Mesothelial cell of epicardium (in vitro differentiated cells): ENCODE data around the gene SEC14L2. TPM values are rescaled to one million over a fixed set of nuclear protein-coding genes. Genes with fewer than 3 reads are reported as not detected.

Source experiments
- DNase-seq, 2 experiments: peaks; one replicate each; pipeline ENCODE4 v3.0.0; 2021; ENCODE audit warnings: low spot score in 2 of 2; ENCODE audit not compliant: unreplicated experiment in 2 of 2
- H3K27ac Mint-ChIP-seq: 2 replicates; pipeline ENCODE4 v1.8.0; 2021; ENCODE audit warnings: mixed read lengths
- H3K27me3 Mint-ChIP-seq: 2 replicates; pipeline ENCODE4 v1.8.0; 2021; ENCODE audit warnings: low read depth, mixed read lengths
- H3K36me3 Mint-ChIP-seq: 2 replicates; pipeline ENCODE4 v1.8.0; 2021; ENCODE audit warnings: mixed read lengths
- H3K4me1 Mint-ChIP-seq: 2 replicates; pipeline ENCODE4 v1.8.0; 2021; ENCODE audit warnings: mixed read lengths
- H3K4me3 Mint-ChIP-seq: 2 replicates; pipeline ENCODE4 v1.8.0; 2021; ENCODE audit warnings: mild to moderate bottlenecking, moderate library complexity, mixed read lengths
- H3K9me3 Mint-ChIP-seq: 2 replicates; pipeline ENCODE4 v1.8.0; 2021; ENCODE audit warnings: mixed read lengths
- total RNA-seq: library from RNA; stranded (reverse); gene quantifications from 3 replicates; pipeline ENCODE4 v1.2.1, GENCODE V29; 2021
- TF ChIP-seq, protein P1 (sequence below): fragments of 200-600 bp; sonication (generic); IDR thresholded peaks from one replicate; pipeline ENCODE4 v1.5.0; 2021; ENCODE audit warnings: antibody characterized with exemption; ENCODE audit not compliant: unreplicated experiment

The SEC14L2 gene
- total RNA-seq, 1 donor from 2014 or later, result 4.3 TPM

DNA sequence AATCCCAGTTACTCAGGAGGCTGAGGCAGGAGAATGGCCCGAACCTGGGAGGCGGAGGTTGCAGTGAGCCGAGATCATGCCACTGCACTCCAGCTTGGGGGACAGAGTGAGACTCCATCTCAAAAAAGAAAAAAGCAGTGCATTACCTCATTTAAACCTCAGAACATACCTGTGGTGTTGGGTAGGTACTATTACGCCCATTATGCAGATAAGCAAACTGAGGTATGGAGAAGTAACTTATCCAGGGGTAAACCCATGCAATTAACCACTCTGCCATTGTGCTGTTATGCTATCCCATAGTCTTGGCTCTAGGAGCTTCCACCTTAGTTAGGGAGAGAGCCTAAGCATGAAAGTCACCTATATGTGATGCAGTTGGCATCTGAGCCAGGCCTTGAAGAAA, 77.3 kb downstream of the SEC14L2 start:
- no peak for DNase-seq
- no peaks in the 10 kb centered on the region for H3K4me1 Mint-ChIP-seq
- H3K4me3 Mint-ChIP-seq, result no peak overlapping the region
- H3K36me3 Mint-ChIP-seq, result no peaks in the 10 kb centered on the region
- H3K9me3 Mint-ChIP-seq, result no peaks in the 10 kb centered on the region
- H3K27ac Mint-ChIP-seq, result no peak overlapping the region
- TF ChIP-seq, protein P1, sequence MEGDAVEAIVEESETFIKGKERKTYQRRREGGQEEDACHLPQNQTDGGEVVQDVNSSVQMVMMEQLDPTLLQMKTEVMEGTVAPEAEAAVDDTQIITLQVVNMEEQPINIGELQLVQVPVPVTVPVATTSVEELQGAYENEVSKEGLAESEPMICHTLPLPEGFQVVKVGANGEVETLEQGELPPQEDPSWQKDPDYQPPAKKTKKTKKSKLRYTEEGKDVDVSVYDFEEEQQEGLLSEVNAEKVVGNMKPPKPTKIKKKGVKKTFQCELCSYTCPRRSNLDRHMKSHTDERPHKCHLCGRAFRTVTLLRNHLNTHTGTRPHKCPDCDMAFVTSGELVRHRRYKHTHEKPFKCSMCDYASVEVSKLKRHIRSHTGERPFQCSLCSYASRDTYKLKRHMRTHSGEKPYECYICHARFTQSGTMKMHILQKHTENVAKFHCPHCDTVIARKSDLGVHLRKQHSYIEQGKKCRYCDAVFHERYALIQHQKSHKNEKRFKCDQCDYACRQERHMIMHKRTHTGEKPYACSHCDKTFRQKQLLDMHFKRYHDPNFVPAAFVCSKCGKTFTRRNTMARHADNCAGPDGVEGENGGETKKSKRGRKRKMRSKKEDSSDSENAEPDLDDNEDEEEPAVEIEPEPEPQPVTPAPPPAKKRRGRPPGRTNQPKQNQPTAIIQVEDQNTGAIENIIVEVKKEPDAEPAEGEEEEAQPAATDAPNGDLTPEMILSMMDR, result no peak
- H3K27me3 Mint-ChIP-seq, result peaks cover 44% of the 10 kb centered on the region

Other genes starting within 250 kb of the SEC14L2 start
- gene LIF, start 150.3 kb upstream of the SEC14L2 start, total RNA-seq, result 15.4 to 16.9 TPM (median 15.8 TPM) in 3 replicates
- not detected in 3 replicates for gene OSM, start 130.2 kb upstream of the SEC14L2 start, total RNA-seq
- gene CASTOR1, start 107.5 kb upstream of the SEC14L2 start, total RNA-seq, result 10.9 to 13.5 TPM (median 13.5 TPM) in 3 replicates
- 12.8 to 15.1 TPM (median 13.7 TPM) in 3 replicates for gene TBC1D10A, start 70.1 kb upstream of the SEC14L2 start, total RNA-seq
- gene SF3A1, start 40.1 kb upstream of the SEC14L2 start, total RNA-seq, result 142 to 154 TPM (median 151 TPM) in 3 replicates
- 4.7 to 5.8 TPM (median 4.7 TPM) in 3 replicates for gene CCDC157, start 40.0 kb upstream of the SEC14L2 start, total RNA-seq
- 39.2 to 41.9 TPM (median 39.4 TPM) in 3 replicates for gene RNF215, start 9.6 kb upstream of the SEC14L2 start, total RNA-seq
- gene MTFP1, start 28.8 kb downstream of the SEC14L2 start, total RNA-seq, result 5.9 to 8.2 TPM (median 7.3 TPM) in 3 replicates
- gene SEC14L3, start 75.0 kb downstream of the SEC14L2 start, total RNA-seq, result not detected in 3 replicates
- gene SEC14L4, start 108.7 kb downstream of the SEC14L2 start, total RNA-seq, result 0.11 to 0.36 TPM (median 0.20 TPM) in 3 replicates
- 2.0 to 2.3 TPM (median 2.1 TPM) in 3 replicates for gene SEC14L6, start 149.7 kb downstream of the SEC14L2 start, total RNA-seq
- gene GAL3ST1, start 177.6 kb downstream of the SEC14L2 start, total RNA-seq, result 0.36 to 0.81 TPM (median 0.40 TPM) in 3 replicates
- 66.5 to 68.2 TPM (median 68.1 TPM) in 3 replicates for gene PES1, start 194.9 kb downstream of the SEC14L2 start, total RNA-seq
- 15.3 to 15.5 TPM (median 15.4 TPM) in 3 replicates for gene TCN2, start 210.2 kb downstream of the SEC14L2 start, total RNA-seq
- 4.1 to 4.3 TPM (median 4.1 TPM) in 3 replicates for gene SLC35E4, start 238.8 kb downstream of the SEC14L2 start, total RNA-seq